HepG2 (cell line): ENCODE measurements around the gene FBLN5. TPM values are rescaled to one million over a fixed set of nuclear protein-coding genes. Genes with fewer than 3 reads are reported as not detected.

ENCODE experiments used
- ATAC-seq: fragments of 200-7000 bp; cut with Tn5 transposase; 3 replicates; pipeline ENCODE4 v1.9.1; 2020; ENCODE audit warnings: mild to moderate bottlenecking, moderate library complexity
- BruUV-seq: library from RNA; stranded (reverse); fragments of 400-500 nt; replicated peaks from 2 replicates; lab custom pipeline; 2021; lab: Mats Ljungman, UMichigan
- CTCF ChIA-PET: fragments of 300-600 bp; formaldehyde crosslinking; extraction: SDS; loops from one replicate; lab custom pipeline; 2021; ENCODE audit warnings: low total read pairs, inconsistent platforms, low intra/inter-chr PET ratio; lab: Yijun Ruan, JAX
- POLR2A ChIA-PET: fragments of 350-600 bp; sonication (Branson Sonifier 250); formaldehyde crosslinking; loops from one replicate; lab custom pipeline; 2020; ENCODE audit warnings: antibody characterized with exemption, inconsistent platforms; lab: Yijun Ruan, JAX
- DNase-seq: peaks from one replicate; pipeline ENCODE4 v3.0.0-alpha.2; 2015; ENCODE audit warnings: low spot score
- FAIRE-seq: peaks from 3 replicates; lab custom pipeline; 2011; peaks lifted over from hg19 to GRCh38; lab: Jason Lieb, UNC
- H2AFZ ChIP-seq: one replicate; pipeline ENCODE4 v1.6.1; 2011; ENCODE audit warnings: low read length, inconsistent platforms
- H3K27ac ChIP-seq: fragments of 300-600 bp; 3 replicates; pipeline ENCODE4 v1.8.0; 2011; ENCODE audit warnings: mixed run types, mild to moderate bottlenecking, mixed read lengths, low read length, inconsistent platforms; ENCODE audit not compliant: insufficient read depth; ENCODE audit errors: extremely low read length
- H3K27me3 ChIP-seq, 2 experiments: fragments of 200-600 bp in 1 of 2; 2 replicates in 1 of 2; 3 replicates in 1 of 2; pipeline versions ENCODE4 v1.6.0 to v1.8.0; 2011; ENCODE audit warnings: low read length in 2 of 2, mild to moderate bottlenecking in 2 of 2, moderate library complexity in 2 of 2, inconsistent platforms in 1 of 2; ENCODE audit not compliant: insufficient read depth in 2 of 2, control insufficient read depth in 1 of 2
- H3K36me3 ChIP-seq, 2 experiments: fragments of 200-600 bp in 1 of 2; replicated peaks in 1 of 2; 2 replicates in 1 of 2; 3 replicates in 1 of 2; pipeline versions ENCODE4 v1.5.1 to v1.8.0; 2011; ENCODE audit warnings: low read length in 2 of 2, inconsistent platforms in 1 of 2; ENCODE audit not compliant: insufficient read depth in 2 of 2, control insufficient read depth in 1 of 2
- H3K4me1 ChIP-seq: 2 replicates; pipeline ENCODE4 v1.5.1; 2012; ENCODE audit warnings: low read length, inconsistent platforms; ENCODE audit not compliant: insufficient read depth
- H3K4me2 ChIP-seq: 2 replicates; pipeline ENCODE4 v1.6.0; 2011; ENCODE audit warnings: low read depth, low read length, inconsistent platforms
- H3K4me3 ChIP-seq, 3 experiments: fragments of 200-600 bp in 1 of 3; sonication (generic), shearing (Covaris generic) in 1 of 3; replicated peaks in 1 of 3; 2 replicates each; pipeline ENCODE4 v1.5.1; 2011 to 2016; ENCODE audit warnings: low read length in 3 of 3, inconsistent platforms in 2 of 3, low read depth in 2 of 3, mild to moderate bottlenecking in 2 of 3, control low read depth in 1 of 3, mixed read lengths in 1 of 3; ENCODE audit not compliant: insufficient read depth in 1 of 3
- H3K79me2 ChIP-seq: one replicate; pipeline ENCODE4 v1.6.1; 2011; ENCODE audit warnings: low read length, inconsistent platforms; ENCODE audit not compliant: insufficient read depth
- H3K9ac ChIP-seq: 2 replicates; pipeline ENCODE4 v1.6.0; 2011; ENCODE audit warnings: mild to moderate bottlenecking, low read depth, low read length, inconsistent platforms; ENCODE audit not compliant: insufficient read depth
- H3K9me3 ChIP-seq: 2 replicates; pipeline ENCODE4 v1.5.1; 2012; ENCODE audit warnings: mild to moderate bottlenecking, low read length
- H4K20me1 ChIP-seq: 2 replicates; pipeline ENCODE4 v1.6.0; 2011; ENCODE audit warnings: inconsistent platforms, mild to moderate bottlenecking, low read length, moderate library complexity; ENCODE audit not compliant: insufficient read depth
- BRCA1 ChIP-seq: sonication (generic); formaldehyde crosslinking; IDR thresholded peaks from 2 replicates; pipeline ENCODE4 v1.4.0; 2020; ENCODE audit warnings: missing genetic modification reagents
- FOXA3 ChIP-seq: IDR thresholded peaks from 2 replicates; pipeline ENCODE4 v1.6.1; 2016; ENCODE audit warnings: missing genetic modification reagents, missing compliant biosample characterization
- MAZ ChIP-seq, 2 experiments: sonication (generic) in 1 of 2; formaldehyde crosslinking in 1 of 2; IDR thresholded peaks; 2 replicates each; pipeline versions ENCODE4 v1.5.0 to v1.6.1; 2012 to 2020; ENCODE audit warnings: low read depth in 2 of 2, mild to moderate bottlenecking in 2 of 2, borderline replicate concordance in 1 of 2, improper control_type of control experiment in 1 of 2, low read length in 1 of 2, missing genetic modification reagents in 1 of 2, moderate library complexity in 1 of 2
- NBN ChIP-seq: fragments of 450-650 bp; conservative IDR thresholded peaks from 2 replicates; pipeline ENCODE4 v1.6.1; 2017
- RXRA ChIP-seq: sonication (generic); formaldehyde crosslinking; IDR thresholded peaks from 2 replicates; pipeline ENCODE4 v1.5.1; 2020; ENCODE audit warnings: missing genetic modification reagents
- SAP130 ChIP-seq: IDR thresholded peaks from 2 replicates; pipeline ENCODE4 v1.6.1; 2016; ENCODE audit warnings: low read depth
- ZFP36L2 ChIP-seq: sonication (generic); formaldehyde crosslinking; IDR thresholded peaks from 2 replicates; pipeline ENCODE4 v1.4.0; 2020; ENCODE audit warnings: missing genetic modification reagents
- ZNF10 ChIP-seq: sonication (generic); formaldehyde crosslinking; IDR thresholded peaks from 2 replicates; pipeline ENCODE4 v1.4.0; 2020; ENCODE audit warnings: mild to moderate bottlenecking, low read depth, missing genetic modification reagents, borderline replicate concordance
- ZNF225 ChIP-seq: sonication (generic); formaldehyde crosslinking; IDR thresholded peaks from 2 replicates; pipeline ENCODE4 v1.4.0; 2020; ENCODE audit warnings: mild to moderate bottlenecking, missing genetic modification reagents
- ZNF615 ChIP-seq: sonication (generic); formaldehyde crosslinking; IDR thresholded peaks from 2 replicates; pipeline ENCODE4 v1.5.0; 2020; ENCODE audit warnings: mild to moderate bottlenecking, missing genetic modification reagents, borderline replicate concordance
- WGBS: methylation state at CpG from one replicate; pipeline ENCODE4 v1.1.6; 2017; ENCODE audit warnings: low lambda C conversion rate; 5-methylcytosine and 5-hydroxymethylcytosine counted together
- in situ Hi-C: cut with HindIII; loops from 2 replicates; pipeline ENCODE4 v1.10.0; 2017; ENCODE audit warnings: low pct_unique_long_range_greater_than_20kb; ENCODE audit not compliant: extremely low pct_ligation_motif_present
- intact Hi-C: fragments of 100-400 bp; cut with micrococcal nuclease; formaldehyde crosslinking; loops from one replicate; pipeline ENCODE4 v1.10.0; 2022; ENCODE audit not compliant: unreplicated experiment
- polyA plus RNA-seq, 8 experiments: library from polyadenylated mRNA; depleted of rRNA in 3 of 8; stranded (reverse) in 7 of 8; unstranded in 1 of 8; fragments of >200 nt; fragmentation: Illumina TruSeq in 4 of 8; extraction: Trizol in 4 of 8; gene quantifications; 2 replicates each; pipeline versions ENCODE4 v1.2.1 to v1.2.3, GENCODE V29; 2011 to 2016; ENCODE audit warnings: low read depth in 4 of 8, missing spikeins in 1 of 8, mixed read lengths in 1 of 8; ENCODE audit not compliant: insufficient read depth in 1 of 8
- total RNA-seq, 5 experiments: library from RNA; depleted of rRNA; stranded (reverse); fragments of >200 nt; fragmentation: Illumina TruSeq; extraction: Trizol; gene quantifications; 2 replicates each; pipeline ENCODE4 v1.2.3, GENCODE V29; 2016; ENCODE audit warnings: low read depth in 1 of 5
- TF ChIP-seq, protein P1 (sequence below): sonication (generic); formaldehyde crosslinking; IDR thresholded peaks from 2 replicates; pipeline ENCODE4 v1.4.0; 2020; ENCODE audit warnings: missing genetic modification reagents
- TF ChIP-seq, protein P2 (sequence below): sonication (generic); formaldehyde crosslinking; IDR thresholded peaks from 2 replicates; pipeline ENCODE4 v1.5.1; 2020; ENCODE audit warnings: missing genetic modification reagents, mild to moderate bottlenecking, borderline replicate concordance
- TF ChIP-seq, protein P3 (sequence below): IDR thresholded peaks from 2 replicates; pipeline ENCODE4 v1.6.1; 2018; ENCODE audit warnings: missing genetic modification reagents

FBLN5 gene
- total and polyA plus RNA-seq, 2 of the 13 experiments (the other 11 are each of a cell fraction or from before 2014, with no cell fraction given) = 0.38 to 0.77 TPM

DNA sequence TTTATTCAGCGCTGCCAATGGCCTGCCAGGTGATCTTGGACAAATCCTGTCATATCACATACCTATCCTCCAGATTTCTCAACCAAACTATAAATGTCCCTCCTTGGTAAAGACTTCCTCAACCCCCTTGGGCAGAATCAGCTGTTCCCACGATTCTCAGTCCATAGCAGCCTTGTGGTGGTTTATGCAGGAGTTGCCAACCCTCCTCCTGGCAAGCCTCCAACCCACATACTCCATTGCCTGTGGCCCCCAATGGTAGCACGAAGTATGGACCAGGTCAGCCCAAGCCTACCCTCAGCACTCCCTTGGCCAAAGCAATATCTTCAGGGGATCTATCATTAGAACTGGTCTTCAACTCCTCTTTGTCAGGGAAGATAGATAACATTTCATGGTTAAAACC is 27.0 kb downstream of the FBLN5 start:
- Histone ChIP-seq H2AFZ (no peak overlapping the region), H3K27ac (no peak overlapping the region), H3K79me2 (no peaks in the 10 kb centered on the region), H3K4me1 (no peaks in the 10 kb centered on the region), H3K9ac (no peak overlapping the region), H3K27me3 (no peaks in the 10 kb centered on the region), H3K9me3 (no peaks in the 10 kb centered on the region), H3K4me3 (no peak overlapping the region), H4K20me1 (no peaks in the 10 kb centered on the region), H3K36me3 (no peaks in the 10 kb centered on the region), H3K4me2 (no peak overlapping the region)
- WGBS = 37% methylated on average over 3 of the region's 3 CpGs
- no peak for ATAC-seq
- ChIA-PET CTCF (no interaction called here), POLR2A (no interaction called here)
- TF ChIP-seq SAP130 (CRISPR knock-in tag) (no peak), ZNF225 (CRISPR knock-in tag) (no peak)
- in situ Hi-C loops (loop anchor here (25.0 kb wide), 1 partner anchor 258 kb away; no protein-coding TSS in a partner anchor), intact Hi-C loops (no loop called here)
- DNase-seq = no peak
- FAIRE-seq = no peak
- BruUV-seq = no TSS peak

DNA sequence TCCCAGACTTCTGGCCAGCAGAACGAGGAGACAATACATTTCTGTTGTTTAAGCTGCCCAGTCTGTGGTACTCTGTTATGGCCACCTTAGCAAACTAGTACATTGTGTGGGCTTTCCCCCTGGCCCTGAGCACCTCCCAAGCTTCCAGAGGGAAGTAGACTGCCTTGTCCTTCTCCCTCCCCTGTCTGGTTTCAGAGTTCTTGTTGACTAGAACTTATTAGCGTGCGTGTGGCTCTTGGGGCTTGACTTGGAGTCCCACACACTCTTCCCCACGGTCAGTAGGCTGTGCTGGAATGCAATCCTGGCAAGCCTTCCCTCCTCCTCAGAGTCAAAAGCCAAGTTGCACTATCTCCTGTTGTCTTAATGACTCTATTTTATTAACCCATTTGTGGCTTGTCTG is 27.7 kb downstream of the FBLN5 start:
- no peaks in the 10 kb centered on the region for H3K27me3 ChIP-seq
- no peaks in the 10 kb centered on the region for H3K36me3 ChIP-seq
- 50% methylated on average over 3 of the region's 4 CpGs for WGBS
- H3K9ac ChIP-seq = no peak overlapping the region
- no peaks in the 10 kb centered on the region for H4K20me1 ChIP-seq
- H2AFZ ChIP-seq = no peak overlapping the region
- no peaks in the 10 kb centered on the region for H3K4me1 ChIP-seq
- no peak overlapping the region for H3K27ac ChIP-seq
- no peak overlapping the region for H3K4me2 ChIP-seq
- in situ Hi-C loops = loop anchor here (25.0 kb wide), 1 partner anchor 258 kb away; no protein-coding TSS in a partner anchor
- intact Hi-C loops = no loop called here
- no TSS peak for BruUV-seq
- no peak for DNase-seq
- no peak for ATAC-seq
- FAIRE-seq = no peak
- POLR2A ChIA-PET = no interaction called here
- H3K79me2 ChIP-seq = no peaks in the 10 kb centered on the region
- no peaks in the 10 kb centered on the region for H3K9me3 ChIP-seq
- CTCF ChIA-PET = no interaction called here
- no peak overlapping the region for H3K4me3 ChIP-seq
- TF ChIP-seq, protein P1, sequence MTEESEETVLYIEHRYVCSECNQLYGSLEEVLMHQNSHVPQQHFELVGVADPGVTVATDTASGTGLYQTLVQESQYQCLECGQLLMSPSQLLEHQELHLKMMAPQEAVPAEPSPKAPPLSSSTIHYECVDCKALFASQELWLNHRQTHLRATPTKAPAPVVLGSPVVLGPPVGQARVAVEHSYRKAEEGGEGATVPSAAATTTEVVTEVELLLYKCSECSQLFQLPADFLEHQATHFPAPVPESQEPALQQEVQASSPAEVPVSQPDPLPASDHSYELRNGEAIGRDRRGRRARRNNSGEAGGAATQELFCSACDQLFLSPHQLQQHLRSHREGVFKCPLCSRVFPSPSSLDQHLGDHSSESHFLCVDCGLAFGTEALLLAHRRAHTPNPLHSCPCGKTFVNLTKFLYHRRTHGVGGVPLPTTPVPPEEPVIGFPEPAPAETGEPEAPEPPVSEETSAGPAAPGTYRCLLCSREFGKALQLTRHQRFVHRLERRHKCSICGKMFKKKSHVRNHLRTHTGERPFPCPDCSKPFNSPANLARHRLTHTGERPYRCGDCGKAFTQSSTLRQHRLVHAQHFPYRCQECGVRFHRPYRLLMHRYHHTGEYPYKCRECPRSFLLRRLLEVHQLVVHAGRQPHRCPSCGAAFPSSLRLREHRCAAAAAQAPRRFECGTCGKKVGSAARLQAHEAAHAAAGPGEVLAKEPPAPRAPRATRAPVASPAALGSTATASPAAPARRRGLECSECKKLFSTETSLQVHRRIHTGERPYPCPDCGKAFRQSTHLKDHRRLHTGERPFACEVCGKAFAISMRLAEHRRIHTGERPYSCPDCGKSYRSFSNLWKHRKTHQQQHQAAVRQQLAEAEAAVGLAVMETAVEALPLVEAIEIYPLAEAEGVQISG (CRISPR knock-in tag) = no peak
- TF ChIP-seq MAZ (IDR thresholded peaks at IDR 0.05; ENCODE audit: borderline replicate concordance, low read depth, low read length) (no peak), MAZ (CRISPR knock-in tag; IDR thresholded peaks at IDR 0.05; ENCODE audit: low read depth) (no peak), BRCA1 (no peak), RXRA (CRISPR knock-in tag) (no peak), ZFP36L2 (no peak), ZNF615 (CRISPR knock-in tag) (no peak), ZNF10 (CRISPR knock-in tag) (no peak), NBN (no peak), FOXA3 (CRISPR knock-in tag) (no peak)
- TF ChIP-seq, protein P2, sequence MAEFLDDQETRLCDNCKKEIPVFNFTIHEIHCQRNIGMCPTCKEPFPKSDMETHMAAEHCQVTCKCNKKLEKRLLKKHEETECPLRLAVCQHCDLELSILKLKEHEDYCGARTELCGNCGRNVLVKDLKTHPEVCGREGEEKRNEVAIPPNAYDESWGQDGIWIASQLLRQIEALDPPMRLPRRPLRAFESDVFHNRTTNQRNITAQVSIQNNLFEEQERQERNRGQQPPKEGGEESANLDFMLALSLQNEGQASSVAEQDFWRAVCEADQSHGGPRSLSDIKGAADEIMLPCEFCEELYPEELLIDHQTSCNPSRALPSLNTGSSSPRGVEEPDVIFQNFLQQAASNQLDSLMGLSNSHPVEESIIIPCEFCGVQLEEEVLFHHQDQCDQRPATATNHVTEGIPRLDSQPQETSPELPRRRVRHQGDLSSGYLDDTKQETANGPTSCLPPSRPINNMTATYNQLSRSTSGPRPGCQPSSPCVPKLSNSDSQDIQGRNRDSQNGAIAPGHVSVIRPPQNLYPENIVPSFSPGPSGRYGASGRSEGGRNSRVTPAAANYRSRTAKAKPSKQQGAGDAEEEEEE (CRISPR knock-in tag) = no peak
- TF ChIP-seq, protein P3, sequence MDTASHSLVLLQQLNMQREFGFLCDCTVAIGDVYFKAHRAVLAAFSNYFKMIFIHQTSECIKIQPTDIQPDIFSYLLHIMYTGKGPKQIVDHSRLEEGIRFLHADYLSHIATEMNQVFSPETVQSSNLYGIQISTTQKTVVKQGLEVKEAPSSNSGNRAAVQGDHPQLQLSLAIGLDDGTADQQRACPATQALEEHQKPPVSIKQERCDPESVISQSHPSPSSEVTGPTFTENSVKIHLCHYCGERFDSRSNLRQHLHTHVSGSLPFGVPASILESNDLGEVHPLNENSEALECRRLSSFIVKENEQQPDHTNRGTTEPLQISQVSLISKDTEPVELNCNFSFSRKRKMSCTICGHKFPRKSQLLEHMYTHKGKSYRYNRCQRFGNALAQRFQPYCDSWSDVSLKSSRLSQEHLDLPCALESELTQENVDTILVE = no peak
